Thyroid gland (tissue), 4 donors: ENCODE results near the gene RPRM. TPM values are rescaled to one million over a fixed set of nuclear protein-coding genes. Genes with fewer than 3 reads are reported as not detected.
A peak's percentile ranks its signal among the peaks of the same experiment; 100 is the strongest.

Experiments
- DNase-seq, 2 donors: peaks; one replicate each; pipeline ENCODE4 v3.0.0-alpha.2; 2019
- H3K27ac ChIP-seq, 3 donors: fragments of 200-600 bp; sonication (generic); 1 replicate in 2 of 3; 2 replicates in 1 of 3; pipeline ENCODE4 v1.5.1; 2016 to 2019; ENCODE audit warnings: mild to moderate bottlenecking in 1 of 3, moderate library complexity in 1 of 3
- H3K27me3 ChIP-seq: fragments of 200-600 bp; sonication (generic); one replicate; pipeline ENCODE4 v1.5.1; 2019
- H3K36me3 ChIP-seq, 2 donors: fragments of 200-600 bp; sonication (generic); one replicate each; pipeline ENCODE4 v1.5.1; 2016 to 2019
- H3K4me1 ChIP-seq, 2 donors: fragments of 200-600 bp; sonication (generic); one replicate each; pipeline ENCODE4 v1.5.1; 2017 to 2019
- H3K4me3 ChIP-seq, 3 donors: fragments of 200-600 bp; sonication (generic); replicated peaks in 1 of 3; 1 replicate in 2 of 3; 2 replicates in 1 of 3; pipeline ENCODE4 v1.5.1; 2016; ENCODE audit warnings: mild to moderate bottlenecking in 1 of 3
- H3K9me3 ChIP-seq: fragments of 200-600 bp; sonication (generic); one replicate; pipeline ENCODE4 v1.5.1; 2017
- POLR2A ChIP-seq, 2 donors: fragments of 450-650 bp; IDR thresholded peaks; one replicate each; pipeline ENCODE4 v1.6.1; 2017; ENCODE audit warnings: antibody characterized with exemption in 2 of 2, mild to moderate bottlenecking in 2 of 2, moderate library complexity in 1 of 2
- WGBS, 2 donors: methylation state at CpG; one replicate each; pipeline ENCODE4 v1.1.5; 2017; 5-methylcytosine and 5-hydroxymethylcytosine counted together
- intact Hi-C: fragments of 100-400 bp; cut with DNase I; formaldehyde crosslinking; loops from one replicate; pipeline ENCODE4 v1.15.1; 2023
- total RNA-seq, 4 donors: library from RNA; depleted of rRNA; stranded (reverse); fragments of >200 nt; gene quantifications; one replicate each; pipeline ENCODE4 v1.2.3, GENCODE V29; 2016
- TF ChIP-seq, protein P1 (sequence below), 6 experiments: fragments of 200-600 bp in 3 of 6; fragments of 450-650 bp in 3 of 6; sonication (generic) in 3 of 6; IDR thresholded peaks; one replicate each; pipeline ENCODE4 v1.5.1; 2016 to 2019; ENCODE audit warnings: antibody characterized with exemption in 6 of 6, mild to moderate bottlenecking in 2 of 6, inconsistent platforms in 1 of 6, moderate library complexity in 1 of 6

RPRM gene
- 1 to 10 TPM in 3 of 4 donors, not detected in 1; 1.0 to 2.4 (median 1.1) TPM for total RNA-seq

DNA sequence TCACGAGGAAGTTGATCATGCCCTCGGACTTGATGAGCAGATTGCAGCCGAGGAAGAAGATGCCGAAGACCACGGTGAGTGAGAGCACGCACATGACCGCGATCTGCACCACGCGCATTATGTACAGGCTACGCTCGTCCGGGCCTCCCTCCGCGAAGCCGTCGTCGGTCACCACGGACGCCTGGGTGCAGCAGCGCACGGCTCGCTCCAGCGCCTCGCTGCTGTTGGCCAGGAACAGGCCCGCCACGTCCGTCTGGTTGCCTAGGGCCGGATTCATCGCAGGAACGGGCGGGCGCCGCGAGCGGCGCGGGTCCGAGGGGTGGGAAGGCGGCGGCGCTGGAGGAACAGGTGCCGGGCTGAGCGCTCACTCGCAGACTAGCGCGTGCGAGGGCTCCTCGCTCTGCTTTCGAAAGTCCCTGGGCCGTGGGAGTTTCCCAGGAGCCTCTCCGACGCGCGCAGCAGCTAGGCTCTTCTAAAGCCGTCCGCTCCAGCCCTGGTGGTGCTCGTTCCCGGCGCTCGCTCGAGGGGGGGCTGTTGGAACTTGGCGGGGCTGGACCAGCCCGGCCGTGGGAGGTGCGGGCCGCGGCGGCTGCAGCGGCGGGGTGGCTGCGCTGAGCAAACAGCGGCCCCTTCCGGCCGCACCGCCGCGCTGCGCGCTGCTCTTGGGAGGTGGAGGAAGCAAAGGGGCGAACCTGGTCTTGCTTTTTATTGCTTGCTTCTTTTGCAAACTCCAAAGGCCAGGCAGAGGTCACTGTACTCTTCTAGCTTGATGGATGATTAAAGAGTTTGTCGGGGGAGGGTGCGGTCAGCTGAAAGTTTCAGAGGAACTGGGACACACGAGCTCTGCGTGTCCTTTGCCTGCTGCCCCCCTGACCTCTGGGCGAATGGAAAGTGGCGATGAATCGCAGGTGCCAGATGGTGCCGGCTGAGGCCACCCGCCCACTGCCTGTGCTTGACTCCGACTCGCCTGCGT lies at the start of gene RPRM:
TSS of gene RPRM (minus strand) at position 474 of the 973 bp plus-strand sequence. CDS start at position 277, 197 bp downstream.
- peaks cover 7 to 28% of the 10 kb centered on the region in 2 donors for H3K4me1 ChIP-seq
- H3K4me3 ChIP-seq, result peak within 1 kb of the TSS; percentile 18 to 40 (median 21)
- intact Hi-C loops, result no loop called here
- DNase-seq, result peak; percentile 83 to 87
- H3K27ac ChIP-seq, result no peak within 1 kb of the TSS
- no peaks in the 10 kb centered on the region for H3K36me3 ChIP-seq
- 3 to 4% methylated on average over 14 to 59 of the region's 93 CpGs for WGBS, 2 donors
- TF ChIP-seq, protein P1, sequence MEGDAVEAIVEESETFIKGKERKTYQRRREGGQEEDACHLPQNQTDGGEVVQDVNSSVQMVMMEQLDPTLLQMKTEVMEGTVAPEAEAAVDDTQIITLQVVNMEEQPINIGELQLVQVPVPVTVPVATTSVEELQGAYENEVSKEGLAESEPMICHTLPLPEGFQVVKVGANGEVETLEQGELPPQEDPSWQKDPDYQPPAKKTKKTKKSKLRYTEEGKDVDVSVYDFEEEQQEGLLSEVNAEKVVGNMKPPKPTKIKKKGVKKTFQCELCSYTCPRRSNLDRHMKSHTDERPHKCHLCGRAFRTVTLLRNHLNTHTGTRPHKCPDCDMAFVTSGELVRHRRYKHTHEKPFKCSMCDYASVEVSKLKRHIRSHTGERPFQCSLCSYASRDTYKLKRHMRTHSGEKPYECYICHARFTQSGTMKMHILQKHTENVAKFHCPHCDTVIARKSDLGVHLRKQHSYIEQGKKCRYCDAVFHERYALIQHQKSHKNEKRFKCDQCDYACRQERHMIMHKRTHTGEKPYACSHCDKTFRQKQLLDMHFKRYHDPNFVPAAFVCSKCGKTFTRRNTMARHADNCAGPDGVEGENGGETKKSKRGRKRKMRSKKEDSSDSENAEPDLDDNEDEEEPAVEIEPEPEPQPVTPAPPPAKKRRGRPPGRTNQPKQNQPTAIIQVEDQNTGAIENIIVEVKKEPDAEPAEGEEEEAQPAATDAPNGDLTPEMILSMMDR (IDR thresholded peaks at IDR 0.05), result peak; percentile 38 to 95 (median 80)
- TF ChIP-seq POLR2A (IDR thresholded peaks at IDR 0.05), result peak in 1 of 2 donors; percentile 49
- no peaks in the 10 kb centered on the region for H3K27me3 ChIP-seq
- H3K9me3 ChIP-seq, result no peaks in the 10 kb centered on the region

DNA sequence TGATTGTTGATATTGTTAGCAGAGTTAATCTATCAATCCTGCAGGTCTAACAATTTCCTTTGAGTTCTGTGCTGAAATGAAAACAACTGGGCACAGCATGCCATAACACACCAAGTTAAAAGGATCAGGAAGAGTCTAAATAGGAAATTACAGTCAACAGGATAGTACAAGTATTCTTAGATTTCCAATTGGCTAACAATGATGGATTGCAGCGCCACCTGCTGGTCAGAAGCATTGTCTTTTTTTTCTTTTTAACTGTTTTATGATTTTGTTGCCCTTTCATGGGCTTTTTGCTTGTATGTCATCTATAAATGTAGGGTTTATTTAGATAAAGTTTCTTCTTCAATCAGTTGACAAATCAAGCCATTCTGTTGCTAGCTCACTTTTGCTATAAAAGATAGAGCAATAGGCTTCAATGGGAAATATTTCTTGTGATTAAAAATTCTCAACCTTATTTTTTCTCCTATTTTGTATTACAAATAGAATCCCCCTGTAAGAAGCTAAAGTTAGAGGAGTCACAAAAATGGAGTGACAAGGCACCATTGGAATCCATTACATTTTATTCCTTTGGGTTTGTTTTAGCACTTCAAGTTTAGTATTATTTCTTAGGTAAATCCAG lies 40.8 kb upstream of the RPRM start:
- H3K4me3 ChIP-seq, result no peak overlapping the region
- H3K36me3 ChIP-seq, result no peaks in the 10 kb centered on the region
- intact Hi-C loops, result no loop called here
- H3K4me1 ChIP-seq, result no peaks in the 10 kb centered on the region
- H3K27ac ChIP-seq, result no peak overlapping the region
- no peaks in the 10 kb centered on the region for H3K27me3 ChIP-seq
- no peaks in the 10 kb centered on the region for H3K9me3 ChIP-seq
- TF ChIP-seq POLR2A (IDR thresholded peaks at IDR 0.05), result no peak
- TF ChIP-seq, protein P1 (IDR thresholded peaks at IDR 0.05), result peak; percentile 41 to 91 (median 70)
- peak; percentile 53 to 66 for DNase-seq
- 0% methylated on average over 1 of the region's 1 CpG for WGBS, 2 donors

DNA sequence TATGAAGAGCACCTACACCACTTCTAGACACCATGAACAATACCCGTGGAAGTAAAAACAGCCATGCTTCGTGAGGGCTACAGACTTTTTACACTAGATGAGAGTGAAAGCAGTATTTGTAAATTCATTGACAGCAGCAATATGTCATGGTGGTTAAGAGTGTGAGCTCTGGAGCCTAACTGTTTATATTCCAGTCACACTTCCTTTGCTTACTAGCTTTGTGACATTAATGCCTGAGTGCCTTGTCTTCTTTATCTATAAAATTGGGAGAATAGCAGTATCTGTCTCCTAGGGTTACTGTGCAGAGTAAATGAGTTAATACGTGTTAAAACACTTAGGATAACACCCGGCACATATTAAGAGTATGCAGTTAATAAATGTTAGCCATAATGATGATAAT lies 33.8 kb upstream of the RPRM start:
- H3K36me3 ChIP-seq, result no peaks in the 10 kb centered on the region
- DNase-seq, result no peak
- 78 to 85% methylated on average over 4 of the region's 4 CpGs for WGBS, 2 donors

DNA sequence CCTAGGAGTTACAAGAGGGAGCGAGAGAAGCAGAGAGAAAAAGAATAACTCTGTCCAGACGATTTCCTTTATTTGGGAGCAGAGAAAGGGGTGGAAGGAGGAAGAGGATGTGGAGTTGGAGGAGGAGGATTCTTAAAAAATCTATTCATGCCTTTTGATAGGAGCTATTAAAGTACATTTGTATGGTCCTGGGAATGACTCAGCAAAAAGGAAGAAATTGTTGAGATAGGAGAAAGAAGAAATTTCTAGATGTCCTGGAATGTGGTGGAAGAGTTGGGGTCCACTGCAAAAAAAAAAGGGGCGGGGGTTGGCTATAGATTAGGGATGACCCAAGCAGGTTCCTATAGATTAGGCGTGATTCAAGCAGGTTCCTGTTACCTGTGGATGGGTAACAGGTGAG lies 32.4 kb upstream of the RPRM start:
- TF ChIP-seq, protein P1 (IDR thresholded peaks at IDR 0.05), result no peak
- no peak for TF ChIP-seq POLR2A (IDR thresholded peaks at IDR 0.05)
- intact Hi-C loops, result no loop called here
- WGBS, 2 donors, result 83 to 86% methylated on average over 4 of the region's 4 CpGs
- Histone ChIP-seq H3K4me3 (no peak overlapping the region), H3K27me3 (no peaks in the 10 kb centered on the region), H3K4me1 (no peaks in the 10 kb centered on the region), H3K9me3 (no peaks in the 10 kb centered on the region), H3K27ac (no peak overlapping the region), H3K36me3 (no peaks in the 10 kb centered on the region)
- no peak for DNase-seq

More for the DNA sequence above, 33.8 kb upstream of the RPRM start:
- intact Hi-C loops, result no loop called here
- Histone ChIP-seq H3K27me3 (no peaks in the 10 kb centered on the region), H3K27ac (no peak overlapping the region), H3K4me3 (no peak overlapping the region), H3K9me3 (no peaks in the 10 kb centered on the region), H3K4me1 (no peaks in the 10 kb centered on the region)
- TF ChIP-seq POLR2A (IDR thresholded peaks at IDR 0.05), result no peak
- TF ChIP-seq, protein P1 (IDR thresholded peaks at IDR 0.05), result no peak
